IPS-11a (cell line): ENCODE data around the gene ARHGAP24.
"Not testable (repeated sequence)": the region's sequence is repeated elsewhere in the genome, so short reads cannot be mapped to it uniquely, and the experiment has no call there.

Experiments used
- H3K4me3 ChIP-seq: one replicate; pipeline ENCODE4 v1.5.1; 2013; ENCODE audit warnings: low read depth, low read length, control low read depth

Gene ARHGAP24

GRCh38 chr4:85482010-85482738 is 7.2 kb downstream of the ARHGAP24 start:
- H3K4me3 ChIP-seq: no peak overlapping the region

GRCh38 chr4:85486425-85487086 is 11.6 kb downstream of the ARHGAP24 start:
- H3K4me3 ChIP-seq: no peak overlapping the region

GRCh38 chr4:85488416-85488815 is 13.5 kb downstream of the ARHGAP24 start:
- no peak overlapping the region for H3K4me3 ChIP-seq

GRCh38 chr4:85489273-85489981 is 14.5 kb downstream of the ARHGAP24 start:
- H3K4me3 ChIP-seq: no peak overlapping the region

GRCh38 chr4:85491527-85491926 is 16.6 kb downstream of the ARHGAP24 start:
- no peak overlapping the region for H3K4me3 ChIP-seq

GRCh38 chr4:85492336-85492735 is 17.4 kb downstream of the ARHGAP24 start:
- no peak overlapping the region for H3K4me3 ChIP-seq

GRCh38 chr4:85495621-85496020 is 20.7 kb downstream of the ARHGAP24 start:
- H3K4me3 ChIP-seq: no peak overlapping the region

GRCh38 chr4:85496126-85496849 is 21.3 kb downstream of the ARHGAP24 start:
- H3K4me3 ChIP-seq: no peak overlapping the region

- no peak overlapping the region for H3K4me3 ChIP-seq
Measured at GRCh38 chr4:85496933-85497332, 22.0 kb downstream of the ARHGAP24 start.

- H3K4me3 ChIP-seq: no peak overlapping the region
Measured at GRCh38 chr4:85498068-85498733, 23.3 kb downstream of the ARHGAP24 start.

GRCh38 chr4:85499573-85499972 is 24.6 kb downstream of the ARHGAP24 start:
- H3K4me3 ChIP-seq: no peak overlapping the region

- no peak overlapping the region for H3K4me3 ChIP-seq
Measured at GRCh38 chr4:85500110-85500867, 25.3 kb downstream of the ARHGAP24 start.

GRCh38 chr4:85501145-85501544 is 26.2 kb downstream of the ARHGAP24 start:
- not testable (repeated sequence) for H3K4me3 ChIP-seq

- H3K4me3 ChIP-seq: no peak overlapping the region
Measured at GRCh38 chr4:85508654-85509053, 33.7 kb downstream of the ARHGAP24 start.

- no peak overlapping the region for H3K4me3 ChIP-seq
Measured at GRCh38 chr4:85509882-85510631, 35.1 kb downstream of the ARHGAP24 start.

- no peak overlapping the region for H3K4me3 ChIP-seq
Measured at GRCh38 chr4:85510632-85510984, 35.7 kb downstream of the ARHGAP24 start.

GRCh38 chr4:85512446-85513205 is 37.7 kb downstream of the ARHGAP24 start:
- no peak overlapping the region for H3K4me3 ChIP-seq

GRCh38 chr4:85514117-85514516 is 39.2 kb downstream of the ARHGAP24 start:
- no peak overlapping the region for H3K4me3 ChIP-seq

- H3K4me3 ChIP-seq: no peak overlapping the region
Measured at GRCh38 chr4:85514783-85515182, 39.8 kb downstream of the ARHGAP24 start.
